B cell (primary cell): ENCODE measurements around the gene ARMC6. TPM values are rescaled to one million over a fixed set of nuclear protein-coding genes. Genes with fewer than 3 reads are reported as not detected.

Experiments used
- ATAC-seq: fragments of 200-7000 bp; cut with Tn5 transposase; one replicate; pipeline ENCODE4 v1.10.0; 2021; ENCODE audit warnings: low read depth, mild to moderate bottlenecking, moderate number of reproducible peaks, moderate library complexity
- CTCF ChIA-PET: fragments of 350-600 bp; sonication (Branson Sonifier 250); formaldehyde crosslinking; loops from one replicate; lab custom pipeline; 2021; ENCODE audit warnings: antibody characterized with exemption, inconsistent platforms; lab: Charles Lee
- POLR2A ChIA-PET: fragments of 350-600 bp; sonication (Branson Sonifier 250); formaldehyde crosslinking; loops from one replicate; lab custom pipeline; 2021; ENCODE audit warnings: antibody characterized with exemption; lab: Charles Lee
- DNase-seq: peaks from one replicate; pipeline ENCODE4 v3.0.0; 2013
- H2AFZ ChIP-seq: 2 replicates; pipeline ENCODE4 v1.6.1; 2012; ENCODE audit warnings: mild to moderate bottlenecking, low read depth, low read length; ENCODE audit not compliant: insufficient read depth, poor library complexity, severe bottlenecking
- H3K27ac ChIP-seq, 2 donors: 1 replicate in 1 of 2; 2 replicates in 1 of 2; pipeline ENCODE4 v1.5.1; 2012 to 2013; ENCODE audit warnings: low read length in 2 of 2, mild to moderate bottlenecking in 2 of 2, moderate library complexity in 1 of 2
- H3K27me3 ChIP-seq, 4 experiments: fragments of 200-600 bp in 1 of 4; sonication (generic) in 1 of 4; replicated peaks in 1 of 4; 1 replicate in 2 of 4; 2 replicates in 2 of 4; pipeline versions ENCODE4 v1.6.1 to v1.7.0; 2013 to 2016; ENCODE audit warnings: low read length in 3 of 4, mild to moderate bottlenecking in 2 of 4, mixed read lengths in 1 of 4, moderate library complexity in 1 of 4; ENCODE audit not compliant: insufficient read depth in 4 of 4, control insufficient read depth in 3 of 4; ENCODE audit errors: control extremely low read depth in 1 of 4
- H3K36me3 ChIP-seq, 2 experiments: replicated peaks in 1 of 2; 1 replicate in 1 of 2; 2 replicates in 1 of 2; pipeline versions ENCODE4 v1.6.1 to v1.7.1; 2013; ENCODE audit warnings: low read length in 1 of 2; ENCODE audit not compliant: insufficient read depth in 2 of 2, control insufficient read depth in 1 of 2; ENCODE audit errors: control extremely low read depth in 1 of 2, extremely low read depth in 1 of 2
- H3K4me1 ChIP-seq, 2 donors: fragments of 200-600 bp in 1 of 2; sonication (generic) in 1 of 2; 1 replicate in 1 of 2; 2 replicates in 1 of 2; pipeline versions ENCODE4 v1.5.1 to v1.6.1; 2013 to 2017; ENCODE audit warnings: low read length in 2 of 2; ENCODE audit not compliant: control insufficient read depth in 2 of 2, insufficient read depth in 2 of 2
- H3K4me2 ChIP-seq: replicated peaks from 2 replicates; pipeline ENCODE3; 2012; ENCODE audit warnings: mild to moderate bottlenecking, low read depth, low read length; ENCODE audit not compliant: poor library complexity, severe bottlenecking
- H3K4me3 ChIP-seq, 5 experiments: fragments of 200-600 bp in 1 of 5; sonication (generic) in 1 of 5; 1 replicate in 3 of 5; 2 replicates in 2 of 5; pipeline versions ENCODE4 v1.5.1 to v1.7.0; 2011 to 2016; ENCODE audit warnings: low read length in 4 of 5, mild to moderate bottlenecking in 4 of 5, low read depth in 2 of 5, control low read depth in 1 of 5, moderate library complexity in 1 of 5; ENCODE audit not compliant: insufficient read depth in 1 of 5; ENCODE audit errors: control extremely low read depth in 1 of 5, extremely low read depth in 1 of 5
- H3K79me2 ChIP-seq: fragments of 200-600 bp; sonication (generic); one replicate; pipeline ENCODE4 v1.6.0; 2016; ENCODE audit warnings: low read length; ENCODE audit not compliant: control insufficient read depth, insufficient read depth
- H3K9ac ChIP-seq: fragments of 200-600 bp; sonication (generic); 2 replicates; pipeline ENCODE4 v1.6.1; 2017; ENCODE audit warnings: mild to moderate bottlenecking, low read length, moderate library complexity
- H3K9me3 ChIP-seq, 3 donors: one replicate each; pipeline versions ENCODE4 v1.6.1 to v1.7.1; 2013; ENCODE audit warnings: low read length in 2 of 3; ENCODE audit not compliant: control insufficient read depth in 2 of 3, insufficient read depth in 1 of 3; ENCODE audit errors: control extremely low read depth in 1 of 3
- H4K20me1 ChIP-seq: 2 replicates; pipeline ENCODE4 v1.6.0; 2012; ENCODE audit warnings: mild to moderate bottlenecking, low read length; ENCODE audit not compliant: insufficient read depth, control insufficient read depth, poor library complexity, severe bottlenecking
- H3K27ac Mint-ChIP-seq: one replicate; pipeline ENCODE4 v1.8.0; 2021; ENCODE audit warnings: mixed read lengths
- H3K27me3 Mint-ChIP-seq: one replicate; pipeline ENCODE4 v1.8.0; 2021; ENCODE audit warnings: mixed read lengths
- H3K4me1 Mint-ChIP-seq: one replicate; pipeline ENCODE4 v1.8.0; 2021; ENCODE audit warnings: mixed read lengths
- H3K4me3 Mint-ChIP-seq: one replicate; pipeline ENCODE4 v1.8.0; 2021; ENCODE audit warnings: mixed read lengths
- H3K9me3 Mint-ChIP-seq: one replicate; pipeline ENCODE4 v1.8.0; 2022; ENCODE audit warnings: mixed read lengths; ENCODE audit not compliant: insufficient read depth
- CTCF ChIP-seq: fragments of 200-600 bp; IDR thresholded peaks from one replicate; pipeline ENCODE4 v1.8.0; 2022; ENCODE audit warnings: antibody characterized with exemption, mild to moderate bottlenecking
- EZH2 ChIP-seq: IDR thresholded peaks from 2 replicates; pipeline ENCODE4 v1.6.1; 2012; ENCODE audit warnings: borderline replicate concordance, low read depth, mild to moderate bottlenecking, moderate library complexity, low read length; ENCODE audit not compliant: insufficient read depth, poor library complexity, severe bottlenecking
- WGBS: methylation state at CpG from one replicate; pipeline ENCODE4 v1.1.5; 2013; ENCODE audit warnings: missing lambda C conversion rate; ENCODE audit not compliant: insufficient coverage; 5-methylcytosine and 5-hydroxymethylcytosine counted together
- intact Hi-C: fragments of 100-400 bp; cut with micrococcal nuclease; formaldehyde crosslinking; loops from one replicate; pipeline ENCODE4 v1.10.0; 2022
- polyA plus RNA-seq: library from polyadenylated mRNA; depleted of rRNA; stranded (reverse); fragments of >200 nt; gene quantifications from 2 replicates; pipeline ENCODE4 v1.2.3, GENCODE V29; 2012
- total RNA-seq, 2 donors: library from RNA; stranded (reverse); fragments of 120-200 nt in 1 of 2; gene quantifications; 1 replicate in 1 of 2; 2 replicates in 1 of 2; pipeline versions ENCODE4 v1.2.3 to v1.2.4, GENCODE V29; 2013 to 2022

The ARMC6 gene
- total and polyA plus RNA-seq, 2 donors (not counting 1 experiment from before 2014, with no cell fraction given) = 15.2 to 27.6 TPM

DNA sequence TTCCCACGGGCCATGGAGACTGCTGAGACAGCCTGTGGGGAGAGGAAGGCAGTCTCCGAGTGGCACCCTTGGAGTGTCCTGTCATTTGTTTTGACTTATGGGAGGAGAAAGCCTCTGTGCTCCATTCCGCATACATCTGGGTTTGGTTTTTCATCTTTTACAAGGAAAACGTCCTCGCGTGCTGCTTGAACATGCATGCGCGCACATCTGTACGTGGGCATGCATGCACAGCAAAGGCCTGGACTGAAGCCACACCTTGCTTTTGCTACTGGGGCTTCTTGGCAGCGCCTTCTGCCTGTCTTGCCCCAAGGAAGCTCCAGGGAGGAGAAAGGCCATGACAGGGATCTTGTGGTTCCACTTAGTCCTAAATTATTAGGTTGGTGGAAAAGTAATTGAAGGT is 44.1 kb upstream of the ARMC6 start:
- DNase-seq = no peak
- H4K20me1 ChIP-seq = no peaks in the 10 kb centered on the region
- peaks cover 0 to 24% of the 10 kb centered on the region in 2 experiments for H3K36me3 ChIP-seq
- POLR2A ChIA-PET = no interaction called here
- no peak overlapping the region for H3K4me3 ChIP-seq
- Mint-ChIP-seq H3K4me1 (peaks cover 4% of the 10 kb centered on the region), H3K9me3 (no peaks in the 10 kb centered on the region), H3K27ac (no peak overlapping the region), H3K27me3 (peaks cover 5% of the 10 kb centered on the region), H3K4me3 (no peak overlapping the region)
- peaks cover 0 to 3% of the 10 kb centered on the region in 2 donors for H3K4me1 ChIP-seq
- H3K79me2 ChIP-seq = no peaks in the 10 kb centered on the region
- 93% methylated on average over 10 of the region's 10 CpGs for WGBS
- CTCF ChIA-PET = interaction anchor here (0.7 kb wide), 1 partner anchor 531 kb away, joined by 3 read pairs; no protein-coding TSS in a partner anchor
- TF ChIP-seq EZH2 = no peak
- TF ChIP-seq CTCF = no peak
- H2AFZ ChIP-seq = no peak overlapping the region
- intact Hi-C loops = no loop called here
- H3K4me2 ChIP-seq = no peak overlapping the region
- no peak for ATAC-seq
- H3K9ac ChIP-seq = no peak overlapping the region
- no peaks in the 10 kb centered on the region for H3K27me3 ChIP-seq
- no peak overlapping the region for H3K27ac ChIP-seq
- H3K9me3 ChIP-seq = no peaks in the 10 kb centered on the region

DNA sequence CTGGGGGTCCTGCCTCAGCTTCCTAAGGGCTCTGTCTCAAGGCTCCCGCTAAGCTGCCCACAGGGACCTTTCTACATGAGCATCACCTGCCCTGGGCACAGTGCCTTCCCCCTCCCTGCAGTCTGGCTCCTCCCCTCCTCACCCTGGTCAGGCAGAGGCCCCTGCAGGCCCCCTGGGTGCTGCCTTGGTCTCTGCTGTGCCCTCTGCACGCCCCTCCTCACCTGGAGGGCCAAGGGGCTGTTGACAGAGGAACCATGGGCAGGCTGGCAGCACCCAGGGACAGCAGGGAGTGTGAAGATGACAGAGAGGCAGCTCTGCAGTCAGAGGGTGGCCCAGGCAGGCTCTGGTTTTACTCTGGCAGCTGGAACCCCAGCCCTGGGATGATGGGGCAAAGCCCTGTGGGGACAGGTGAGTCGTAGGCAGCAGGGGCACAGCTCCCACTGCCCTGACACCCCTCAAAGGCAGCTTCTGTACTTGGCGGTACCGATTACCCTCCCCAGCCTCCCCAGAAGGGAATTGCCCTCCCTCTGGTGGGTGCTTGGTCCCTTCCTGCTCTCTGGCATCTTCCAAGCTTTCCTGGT is 43.2 kb upstream of the ARMC6 start:
- Histone ChIP-seq H4K20me1 (no peaks in the 10 kb centered on the region), H3K4me2 (no peak overlapping the region), H3K36me3 (peaks cover 0 to 29% of the 10 kb centered on the region in 2 experiments), H3K27me3 (no peaks in the 10 kb centered on the region), H3K4me1 (peaks cover 0 to 3% of the 10 kb centered on the region in 2 donors), H3K27ac (no peak overlapping the region), H3K9ac (no peak overlapping the region), H3K4me3 (no peak overlapping the region), H2AFZ (no peak overlapping the region), H3K79me2 (no peaks in the 10 kb centered on the region), H3K9me3 (no peaks in the 10 kb centered on the region)
- ChIA-PET POLR2A (interaction anchor here (0.6 kb wide), 1 partner anchor 573 kb away, joined by 3 read pairs; no protein-coding TSS in a partner anchor), CTCF (no interaction called here)
- H3K9me3 Mint-ChIP-seq = no peaks in the 10 kb centered on the region
- peaks cover 5% of the 10 kb centered on the region for H3K27me3 Mint-ChIP-seq
- H3K27ac Mint-ChIP-seq = no peak overlapping the region
- no peak overlapping the region for H3K4me3 Mint-ChIP-seq
- H3K4me1 Mint-ChIP-seq = peaks cover 4% of the 10 kb centered on the region
- DNase-seq (no peak), ATAC-seq (no peak)
- WGBS = 88% methylated on average over 5 of the region's 5 CpGs
- TF ChIP-seq EZH2 (no peak), CTCF (no peak)
- intact Hi-C loops = no loop called here
